Measurements from ENCODE around the gene TRIM24. TPM values are rescaled to one million over a fixed set of nuclear protein-coding genes. Genes with fewer than 3 reads are reported as not detected.
A peak's percentile ranks its signal among the peaks of the same experiment; 100 is the strongest.

TRIM24 gene
- polyA plus RNA-seq, 1 of the 3 experiments (the other 2 are of a cell fraction), result 5.3 TPM

- Histone ChIP-seq H3K27ac (ENCODE audit: low read depth in 2 of 2, low read length in 1 of 2) (no peak overlapping the region), H4K20me1 (ENCODE audit: insufficient read depth) (no peaks in the 10 kb centered on the region), H3K27me3 (ENCODE audit: insufficient read depth) (no peaks in the 10 kb centered on the region), H3K9me2 (no peaks in the 10 kb centered on the region), H3K4me2 (no peak overlapping the region), H3F3A (replicated peaks; ENCODE audit: insufficient read depth) (no peaks in the 10 kb centered on the region), H3K9me3 (0 out of 2 replicates have a peak, but pooled peaks cover 7% of the 10 kb centered on the region), H3K4me3 (ENCODE audit: low read depth in 2 of 2, low read length in 1 of 2) (peak overlapping the region in 1 of 2 experiments; percentile 10; a peak in 1 of 4 replicates), H3K9ac (no peak overlapping the region), H3K4me1 (ENCODE audit: control insufficient read depth in 1 of 2, insufficient read depth in 2 of 2, low read depth in 1 of 2, low read length in 1 of 2) (no peaks in the 10 kb centered on the region), H3K36me3 (replicated peaks in 1 of 2; ENCODE audit: control insufficient read depth in 1 of 2, insufficient read depth in 2 of 2, low read length in 1 of 2) (peaks cover 59 to 81% of the 10 kb centered on the region in 2 experiments), H2AFZ (ENCODE audit: low read depth) (no peak overlapping the region), H3K79me2 (ENCODE audit: insufficient read depth) (no peaks in the 10 kb centered on the region)
- no peak for TF ChIP-seq RAD21 (IDR thresholded peaks at IDR 0.05; ENCODE audit: low read length)
- no peak for TF ChIP-seq USF1 (IDR thresholded peaks at IDR 0.05; ENCODE audit: borderline replicate concordance, low read depth)
- no peak for TF ChIP-seq RXRA (IDR thresholded peaks at IDR 0.05; ENCODE audit: borderline replicate concordance, low read depth)
- no peak for TF ChIP-seq MXI1 (IDR thresholded peaks at IDR 0.05; ENCODE audit: low read depth, low read length)
- ChIA-PET POLR2A (no interaction called here), CTCF (no interaction called here)
- 98% methylated on average over 5 of the region's 5 CpGs for WGBS (ENCODE audit: low lambda C conversion rate)
- no peak for DNase-seq
These were observed 104.3 kb downstream of the TRIM24 start for GRCh38 chr7:138564365-138564764.

DNA sequence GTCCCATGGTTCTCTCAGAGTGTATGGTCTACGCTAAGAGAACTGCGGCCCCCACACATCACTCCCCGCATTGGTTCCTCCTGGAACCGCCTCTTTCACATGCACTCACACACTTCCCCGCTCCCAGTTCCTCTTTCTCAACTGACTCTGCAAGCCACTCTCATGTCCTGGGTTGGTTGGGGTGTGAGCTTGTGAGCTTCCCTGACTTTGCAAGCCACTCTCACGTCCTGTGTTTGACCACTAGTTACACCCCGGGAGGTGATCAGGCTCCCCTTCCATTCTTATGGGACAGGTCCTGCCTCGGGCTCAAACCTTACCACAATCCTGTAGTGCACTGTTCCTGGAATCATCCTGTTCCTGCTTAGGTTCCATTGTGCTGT is 105.0 kb downstream of the TRIM24 start:
- Histone ChIP-seq H4K20me1 (ENCODE audit: insufficient read depth) (no peaks in the 10 kb centered on the region), H3K9ac (no peak overlapping the region), H3K27ac (ENCODE audit: low read depth in 2 of 2, low read length in 1 of 2) (no peak overlapping the region), H2AFZ (ENCODE audit: low read depth) (no peak overlapping the region), H3F3A (replicated peaks; ENCODE audit: insufficient read depth) (no peaks in the 10 kb centered on the region), H3K9me2 (no peaks in the 10 kb centered on the region), H3K9me3 (0 out of 2 replicates have a peak, but pooled peaks cover 7% of the 10 kb centered on the region), H3K4me3 (ENCODE audit: low read depth in 2 of 2, low read length in 1 of 2) (peak overlapping the region in 1 of 2 experiments; percentile 6; a peak in 1 of 4 replicates), H3K27me3 (ENCODE audit: insufficient read depth) (no peaks in the 10 kb centered on the region), H3K4me2 (no peak overlapping the region), H3K79me2 (ENCODE audit: insufficient read depth) (no peaks in the 10 kb centered on the region), H3K4me1 (ENCODE audit: control insufficient read depth in 1 of 2, insufficient read depth in 2 of 2, low read depth in 1 of 2, low read length in 1 of 2) (no peaks in the 10 kb centered on the region), H3K36me3 (replicated peaks in 1 of 2; ENCODE audit: control insufficient read depth in 1 of 2, insufficient read depth in 2 of 2, low read length in 1 of 2) (peaks cover 61 to 78% of the 10 kb centered on the region in 2 experiments)
- CTCF ChIA-PET, result interaction anchor here (0.8 kb wide), 1 partner anchor 81 kb away, joined by 3 read pairs; no protein-coding TSS in a partner anchor
- DNase-seq, result no peak
- 98% methylated on average over 8 of the region's 8 CpGs for WGBS (ENCODE audit: low lambda C conversion rate)
- TF ChIP-seq RXRA (IDR thresholded peaks at IDR 0.05; ENCODE audit: borderline replicate concordance, low read depth) (no peak), CHD2 (IDR thresholded peaks at IDR 0.05; ENCODE audit: low read length, partially characterized antibody) (no peak), JUND (IDR thresholded peaks at IDR 0.05) (no peak), TEAD4 (IDR thresholded peaks at IDR 0.05; ENCODE audit: borderline replicate concordance, insufficient read depth) (no peak), ZBTB33 (IDR thresholded peaks at IDR 0.05; ENCODE audit: borderline replicate concordance, low read depth) (no peak), FOSL2 (IDR thresholded peaks at IDR 0.05; ENCODE audit: borderline replicate concordance, low read depth) (no peak)
- TF ChIP-seq, protein P1, sequence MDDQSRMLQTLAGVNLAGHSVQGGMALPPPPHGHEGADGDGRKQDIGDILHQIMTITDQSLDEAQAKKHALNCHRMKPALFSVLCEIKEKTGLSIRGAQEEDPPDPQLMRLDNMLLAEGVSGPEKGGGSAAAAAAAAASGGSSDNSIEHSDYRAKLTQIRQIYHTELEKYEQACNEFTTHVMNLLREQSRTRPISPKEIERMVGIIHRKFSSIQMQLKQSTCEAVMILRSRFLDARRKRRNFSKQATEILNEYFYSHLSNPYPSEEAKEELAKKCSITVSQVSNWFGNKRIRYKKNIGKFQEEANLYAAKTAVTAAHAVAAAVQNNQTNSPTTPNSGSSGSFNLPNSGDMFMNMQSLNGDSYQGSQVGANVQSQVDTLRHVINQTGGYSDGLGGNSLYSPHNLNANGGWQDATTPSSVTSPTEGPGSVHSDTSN (IDR thresholded peaks at IDR 0.05), result no peak
- TF ChIP-seq, protein P2, sequence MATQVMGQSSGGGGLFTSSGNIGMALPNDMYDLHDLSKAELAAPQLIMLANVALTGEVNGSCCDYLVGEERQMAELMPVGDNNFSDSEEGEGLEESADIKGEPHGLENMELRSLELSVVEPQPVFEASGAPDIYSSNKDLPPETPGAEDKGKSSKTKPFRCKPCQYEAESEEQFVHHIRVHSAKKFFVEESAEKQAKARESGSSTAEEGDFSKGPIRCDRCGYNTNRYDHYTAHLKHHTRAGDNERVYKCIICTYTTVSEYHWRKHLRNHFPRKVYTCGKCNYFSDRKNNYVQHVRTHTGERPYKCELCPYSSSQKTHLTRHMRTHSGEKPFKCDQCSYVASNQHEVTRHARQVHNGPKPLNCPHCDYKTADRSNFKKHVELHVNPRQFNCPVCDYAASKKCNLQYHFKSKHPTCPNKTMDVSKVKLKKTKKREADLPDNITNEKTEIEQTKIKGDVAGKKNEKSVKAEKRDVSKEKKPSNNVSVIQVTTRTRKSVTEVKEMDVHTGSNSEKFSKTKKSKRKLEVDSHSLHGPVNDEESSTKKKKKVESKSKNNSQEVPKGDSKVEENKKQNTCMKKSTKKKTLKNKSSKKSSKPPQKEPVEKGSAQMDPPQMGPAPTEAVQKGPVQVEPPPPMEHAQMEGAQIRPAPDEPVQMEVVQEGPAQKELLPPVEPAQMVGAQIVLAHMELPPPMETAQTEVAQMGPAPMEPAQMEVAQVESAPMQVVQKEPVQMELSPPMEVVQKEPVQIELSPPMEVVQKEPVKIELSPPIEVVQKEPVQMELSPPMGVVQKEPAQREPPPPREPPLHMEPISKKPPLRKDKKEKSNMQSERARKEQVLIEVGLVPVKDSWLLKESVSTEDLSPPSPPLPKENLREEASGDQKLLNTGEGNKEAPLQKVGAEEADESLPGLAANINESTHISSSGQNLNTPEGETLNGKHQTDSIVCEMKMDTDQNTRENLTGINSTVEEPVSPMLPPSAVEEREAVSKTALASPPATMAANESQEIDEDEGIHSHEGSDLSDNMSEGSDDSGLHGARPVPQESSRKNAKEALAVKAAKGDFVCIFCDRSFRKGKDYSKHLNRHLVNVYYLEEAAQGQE (IDR thresholded peaks at IDR 0.05; ENCODE audit: low read depth, low read length), result no peak
- POLR2A ChIA-PET, result no interaction called here

Data from SK-N-SH (cell line).